HG03139 (cell line): ENCODE results near the gene SUSD2.
"Not testable (repeated sequence)": the region's sequence is repeated elsewhere in the genome, so short reads cannot be mapped to it uniquely, and the experiment has no call there.

Experiments used
- ATAC-seq: cut with Tn5 transposase; IDR thresholded peaks from one replicate; pipeline ENCODE4 v1.9.1; 2021; ENCODE audit not compliant: unreplicated experiment

SUSD2 gene

GRCh38 chr22:24181088-24181995, at the start of gene SUSD2:
TSS of gene SUSD2 (plus strand) at chr22:24181487. CDS start at chr22:24181520, 33 bp downstream.
- no peak for ATAC-seq

- ATAC-seq, result no peak
Observed at GRCh38 chr22:24133187-24133965, 47.9 kb upstream of the SUSD2 start.

- no peak for ATAC-seq
Observed at GRCh38 chr22:24134090-24134846, 47.0 kb upstream of the SUSD2 start.

- ATAC-seq, result not testable (repeated sequence)
Observed at GRCh38 chr22:24136533-24136932, 44.8 kb upstream of the SUSD2 start.

GRCh38 chr22:24137595-24137994, 43.7 kb upstream of the SUSD2 start:
- no peak for ATAC-seq

GRCh38 chr22:24138649-24139420, 42.5 kb upstream of the SUSD2 start:
- ATAC-seq, result no peak

GRCh38 chr22:24140357-24140756, 40.9 kb upstream of the SUSD2 start:
- no peak for ATAC-seq

GRCh38 chr22:24141586-24141985, 39.7 kb upstream of the SUSD2 start:
- ATAC-seq, result no peak

GRCh38 chr22:24142241-24142640, 39.0 kb upstream of the SUSD2 start:
- no peak for ATAC-seq

- no peak for ATAC-seq
Observed at GRCh38 chr22:24142831-24143230, 38.5 kb upstream of the SUSD2 start.

GRCh38 chr22:24144056-24144777, 37.1 kb upstream of the SUSD2 start:
- no peak for ATAC-seq

- no peak for ATAC-seq
Observed at GRCh38 chr22:24144778-24145085, 36.6 kb upstream of the SUSD2 start.

- no peak for ATAC-seq
Observed at GRCh38 chr22:24145446-24146193, 35.7 kb upstream of the SUSD2 start.

- peak; percentile 77 for ATAC-seq
Observed at GRCh38 chr22:24146194-24146616, 35.1 kb upstream of the SUSD2 start.

- no peak for ATAC-seq
Observed at GRCh38 chr22:24146791-24147353, 34.4 kb upstream of the SUSD2 start.

GRCh38 chr22:24147666-24148065, 33.6 kb upstream of the SUSD2 start:
- ATAC-seq, result no peak

- no peak for ATAC-seq
Observed at GRCh38 chr22:24148266-24149197, 32.8 kb upstream of the SUSD2 start.

GRCh38 chr22:24149198-24149590, 32.1 kb upstream of the SUSD2 start:
- no peak for ATAC-seq
